ENCODE results near the gene EPHB1.
A peak's percentile ranks its signal among the peaks of the same experiment; 100 is the strongest.

Gene EPHB1

GRCh38 chr3:134794950-134795745 lies at the start of gene EPHB1:
TSS of gene EPHB1 (plus strand) at chr3:134795260.
- peak; percentile 100 for DNase-seq

GRCh38 chr3:134748698-134749097 lies 46.4 kb upstream of the EPHB1 start:
- DNase-seq, result no peak

- DNase-seq, result no peak
Observed at GRCh38 chr3:134749174-134749573, 45.9 kb upstream of the EPHB1 start.

- no peak for DNase-seq
Observed at GRCh38 chr3:134749802-134750553, 45.1 kb upstream of the EPHB1 start.

- no peak for DNase-seq
Observed at GRCh38 chr3:134751831-134752230, 43.2 kb upstream of the EPHB1 start.

GRCh38 chr3:134752761-134753461 lies 42.1 kb upstream of the EPHB1 start:
- DNase-seq, result peak; percentile 23

GRCh38 chr3:134753999-134754742 lies 40.9 kb upstream of the EPHB1 start:
- DNase-seq, result no peak

- no peak for DNase-seq
Observed at GRCh38 chr3:134754768-134755559, 40.1 kb upstream of the EPHB1 start.

- no peak for DNase-seq
Observed at GRCh38 chr3:134755821-134756220, 39.2 kb upstream of the EPHB1 start.

- no peak for DNase-seq
Observed at GRCh38 chr3:134757549-134758069, 37.5 kb upstream of the EPHB1 start.

GRCh38 chr3:134761213-134761612 lies 33.8 kb upstream of the EPHB1 start:
- peak; percentile 17 for DNase-seq

- no peak for DNase-seq
Observed at GRCh38 chr3:134762016-134762415, 33.0 kb upstream of the EPHB1 start.

- no peak for DNase-seq
Observed at GRCh38 chr3:134765468-134765867, 29.6 kb upstream of the EPHB1 start.

- no peak for DNase-seq
Observed at GRCh38 chr3:134766290-134766689, 28.8 kb upstream of the EPHB1 start.

GRCh38 chr3:134768116-134768515 lies 26.9 kb upstream of the EPHB1 start:
- no peak for DNase-seq

- DNase-seq, result no peak
Observed at GRCh38 chr3:134768837-134769236, 26.2 kb upstream of the EPHB1 start.

GRCh38 chr3:134769287-134769868 lies 25.7 kb upstream of the EPHB1 start:
- DNase-seq, result peak; percentile 13

- DNase-seq, result no peak
Observed at GRCh38 chr3:134772011-134772410, 23.0 kb upstream of the EPHB1 start.

- DNase-seq, result no peak
Observed at GRCh38 chr3:134772591-134772990, 22.5 kb upstream of the EPHB1 start.

GRCh38 chr3:134775831-134776230 lies 19.2 kb upstream of the EPHB1 start:
- DNase-seq, result no peak

GRCh38 chr3:134776518-134776917 lies 18.5 kb upstream of the EPHB1 start:
- DNase-seq, result no peak

Measured in NCI-H1105 treated with DMSO at 0.1 percent for 48 hours (cell line).